ENCODE results near the gene TMED9. TPM values are rescaled to one million over a fixed set of nuclear protein-coding genes. Genes with fewer than 3 reads are reported as not detected.
"Not testable (repeated sequence)": the region's sequence is repeated elsewhere in the genome, so short reads cannot be mapped to it uniquely, and the experiment has no call there.

TMED9 gene
- total RNA-seq, 4 donors from 2014 or later = 39.6 to 65.6 (median 52.5) TPM

DNA sequence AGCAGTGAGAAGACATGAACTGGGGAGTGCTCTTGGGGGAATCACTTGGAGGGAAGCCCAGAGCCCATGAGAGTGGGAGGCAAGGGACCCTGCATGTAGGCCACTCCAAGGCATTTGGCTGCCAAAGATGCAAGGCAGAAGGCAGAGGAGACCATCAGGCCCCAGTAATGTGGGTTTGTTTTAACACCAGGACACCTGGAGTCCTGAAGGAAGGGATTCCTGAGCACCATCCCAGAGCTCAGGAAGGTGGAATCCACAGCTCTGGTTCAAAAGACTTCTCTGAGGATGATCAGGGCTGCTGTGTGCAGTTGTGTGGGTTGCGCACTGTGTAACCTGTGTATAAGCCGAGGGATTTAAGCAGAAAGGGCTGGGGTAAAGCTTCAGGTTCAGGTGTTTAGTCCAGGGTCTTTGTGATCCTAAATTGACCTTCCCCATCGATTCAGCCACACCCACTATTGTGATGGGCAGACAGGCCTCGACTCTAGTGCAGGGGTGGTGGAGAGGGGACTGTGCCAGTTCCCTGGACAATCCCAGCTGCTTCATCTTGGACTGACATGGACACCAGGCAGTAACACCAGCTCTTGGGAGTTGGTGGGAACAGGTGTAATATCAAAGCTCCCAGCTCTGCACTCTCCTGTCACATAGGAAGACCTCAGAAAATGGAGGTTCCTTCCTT is 18.9 kb downstream of the TMED9 start:
- peaks cover 0 to 16% (median 4%) of the 10 kb centered on the region in 4 donors for H3K4me1 ChIP-seq
- H3K36me3 ChIP-seq = no peaks in the 10 kb centered on the region
- H3K27ac ChIP-seq = no peak overlapping the region
- no peak for DNase-seq
- H3K9me3 ChIP-seq = no peaks in the 10 kb centered on the region
- no peak overlapping the region for H3K4me3 ChIP-seq
- no peak for TF ChIP-seq POLR2A (IDR thresholded peaks at IDR 0.05)
- TF ChIP-seq, protein P1, sequence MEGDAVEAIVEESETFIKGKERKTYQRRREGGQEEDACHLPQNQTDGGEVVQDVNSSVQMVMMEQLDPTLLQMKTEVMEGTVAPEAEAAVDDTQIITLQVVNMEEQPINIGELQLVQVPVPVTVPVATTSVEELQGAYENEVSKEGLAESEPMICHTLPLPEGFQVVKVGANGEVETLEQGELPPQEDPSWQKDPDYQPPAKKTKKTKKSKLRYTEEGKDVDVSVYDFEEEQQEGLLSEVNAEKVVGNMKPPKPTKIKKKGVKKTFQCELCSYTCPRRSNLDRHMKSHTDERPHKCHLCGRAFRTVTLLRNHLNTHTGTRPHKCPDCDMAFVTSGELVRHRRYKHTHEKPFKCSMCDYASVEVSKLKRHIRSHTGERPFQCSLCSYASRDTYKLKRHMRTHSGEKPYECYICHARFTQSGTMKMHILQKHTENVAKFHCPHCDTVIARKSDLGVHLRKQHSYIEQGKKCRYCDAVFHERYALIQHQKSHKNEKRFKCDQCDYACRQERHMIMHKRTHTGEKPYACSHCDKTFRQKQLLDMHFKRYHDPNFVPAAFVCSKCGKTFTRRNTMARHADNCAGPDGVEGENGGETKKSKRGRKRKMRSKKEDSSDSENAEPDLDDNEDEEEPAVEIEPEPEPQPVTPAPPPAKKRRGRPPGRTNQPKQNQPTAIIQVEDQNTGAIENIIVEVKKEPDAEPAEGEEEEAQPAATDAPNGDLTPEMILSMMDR (IDR thresholded peaks at IDR 0.05) = no peak
- H3K27me3 ChIP-seq = no peaks in the 10 kb centered on the region

DNA sequence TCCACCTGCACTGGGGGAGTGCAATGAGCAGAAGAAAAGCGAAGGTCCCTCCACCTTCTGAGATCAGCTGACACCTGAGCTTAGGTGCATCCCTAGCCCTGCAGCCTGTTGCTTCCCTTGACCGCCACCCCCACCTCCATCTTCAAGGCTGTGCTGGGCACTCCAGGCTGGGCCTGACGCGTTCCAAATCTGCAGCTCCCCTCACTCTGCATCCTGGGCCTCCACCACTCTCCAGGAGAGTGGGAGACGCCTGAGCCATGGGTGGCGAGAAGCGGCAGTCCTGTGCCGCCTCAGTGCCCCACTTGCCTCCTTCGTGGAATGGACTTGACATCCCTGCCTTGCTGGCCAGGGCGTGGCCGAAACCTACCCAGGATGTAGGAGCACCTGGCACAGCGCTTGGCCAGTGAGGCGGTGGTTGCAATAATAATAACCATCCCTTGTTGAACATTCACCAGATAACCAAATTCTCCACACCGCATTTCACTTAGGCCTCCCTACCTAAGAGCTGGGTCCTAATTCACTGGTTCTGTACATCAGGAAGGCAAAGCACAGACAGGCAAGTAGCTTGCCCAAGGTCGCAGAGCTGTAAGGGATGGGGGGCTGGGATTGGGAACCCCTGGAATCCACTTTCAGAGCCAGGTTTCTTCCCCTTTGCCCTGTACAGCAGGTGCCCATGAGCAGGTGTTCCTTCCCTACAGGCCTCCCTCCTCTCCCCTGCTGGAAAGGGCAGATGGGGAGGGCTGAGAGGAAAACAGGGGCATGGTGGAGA is 19.6 kb downstream of the TMED9 start:
- H3K4me3 ChIP-seq = no peak overlapping the region
- no peak for TF ChIP-seq POLR2A (IDR thresholded peaks at IDR 0.05)
- TF ChIP-seq, protein P1 (IDR thresholded peaks at IDR 0.05) = no peak
- DNase-seq = no peak
- H3K36me3 ChIP-seq = no peaks in the 10 kb centered on the region
- peaks cover 0 to 14% (median 4%) of the 10 kb centered on the region in 4 donors for H3K4me1 ChIP-seq
- H3K9me3 ChIP-seq = no peaks in the 10 kb centered on the region
- H3K27ac ChIP-seq = no peak overlapping the region
- H3K27me3 ChIP-seq = no peaks in the 10 kb centered on the region

DNA sequence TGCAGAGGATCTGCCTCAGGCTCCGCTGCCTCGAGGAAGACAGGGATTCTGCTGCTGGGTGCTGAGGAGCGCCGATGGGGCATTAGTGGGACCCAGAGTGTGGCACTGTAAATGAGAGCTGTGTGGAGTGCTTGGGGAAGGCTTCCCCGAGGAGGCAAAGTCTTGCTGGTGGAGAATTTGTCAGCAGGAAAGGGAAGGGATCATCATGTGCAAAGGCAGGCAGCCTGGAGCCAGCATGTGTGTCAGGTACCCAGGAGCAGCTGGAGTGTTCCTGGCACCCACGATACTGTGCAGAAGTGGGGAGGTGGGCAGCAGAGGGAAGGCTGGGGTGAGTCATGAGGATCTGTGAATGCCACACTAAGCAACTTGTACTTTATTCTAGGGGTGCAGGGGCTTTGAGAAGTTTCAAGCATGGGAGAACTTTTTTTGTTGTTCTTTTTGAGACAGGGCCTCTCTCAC is 20.2 kb downstream of the TMED9 start:
- no peak overlapping the region for H3K4me3 ChIP-seq
- no peak for DNase-seq
- H3K9me3 ChIP-seq = no peaks in the 10 kb centered on the region
- H3K27me3 ChIP-seq = no peaks in the 10 kb centered on the region
- TF ChIP-seq, protein P1 (IDR thresholded peaks at IDR 0.05) = no peak
- no peak for TF ChIP-seq POLR2A (IDR thresholded peaks at IDR 0.05)
- H3K36me3 ChIP-seq = no peaks in the 10 kb centered on the region
- H3K27ac ChIP-seq = no peak overlapping the region
- peaks cover 0 to 8% (median 2%) of the 10 kb centered on the region in 4 donors for H3K4me1 ChIP-seq

DNA sequence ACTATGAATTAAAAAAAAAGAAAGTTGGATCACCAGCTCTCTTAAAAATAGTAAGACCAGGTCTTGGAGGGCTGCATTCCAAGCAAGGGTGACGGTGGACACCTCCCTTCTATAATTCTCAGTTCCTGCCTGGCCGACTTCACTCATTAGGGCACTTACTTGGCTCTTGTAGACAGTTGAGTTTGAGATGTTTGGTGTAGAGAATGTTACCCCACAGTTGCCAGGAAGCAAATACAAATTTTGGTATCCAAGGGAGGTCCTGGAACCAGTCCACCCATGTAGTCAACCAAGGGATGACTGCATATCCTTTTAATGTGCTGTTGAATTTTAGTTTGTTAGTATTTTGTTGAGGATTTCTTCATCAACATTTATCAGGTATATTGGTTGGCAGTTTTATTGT is 28.6 kb downstream of the TMED9 start:
- peaks cover 0 to 45% (median 0%) of the 10 kb centered on the region in 3 donors for H3K36me3 ChIP-seq
- no peaks in the 10 kb centered on the region for H3K27me3 ChIP-seq
- DNase-seq = no peak
- TF ChIP-seq POLR2A (IDR thresholded peaks at IDR 0.05) = no peak
- TF ChIP-seq, protein P1 (IDR thresholded peaks at IDR 0.05) = no peak
- H3K9me3 ChIP-seq = no peaks in the 10 kb centered on the region
- no peak overlapping the region for H3K4me3 ChIP-seq
- H3K4me1 ChIP-seq = no peaks in the 10 kb centered on the region
- no peak overlapping the region for H3K27ac ChIP-seq

DNA sequence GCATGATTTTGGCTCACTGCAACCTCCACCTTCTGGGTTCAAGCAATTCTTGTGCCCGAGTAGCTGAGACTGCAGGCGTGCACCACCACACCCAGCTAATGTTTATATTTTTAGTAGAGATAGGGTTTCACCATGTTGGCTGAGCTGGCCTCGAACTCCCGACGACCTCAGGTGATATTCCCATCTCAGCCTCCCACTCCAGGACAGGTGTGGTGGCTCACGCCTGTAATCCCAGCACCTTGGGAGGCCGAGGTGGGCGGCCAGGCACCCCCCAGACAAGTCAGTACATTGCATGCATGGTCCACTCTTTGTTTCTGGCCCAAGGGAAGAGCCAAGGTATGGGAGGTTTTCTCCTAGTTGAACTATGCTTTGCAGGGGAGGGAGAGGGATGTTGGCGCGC is 32.2 kb downstream of the TMED9 start:
- H3K36me3 ChIP-seq = peaks cover 0 to 35% (median 0%) of the 10 kb centered on the region in 3 donors
- H3K9me3 ChIP-seq, H3K4me1 ChIP-seq, H3K27ac ChIP-seq, H3K4me3 ChIP-seq, H3K27me3 ChIP-seq, DNase-seq: not testable (repeated sequence)

DNA sequence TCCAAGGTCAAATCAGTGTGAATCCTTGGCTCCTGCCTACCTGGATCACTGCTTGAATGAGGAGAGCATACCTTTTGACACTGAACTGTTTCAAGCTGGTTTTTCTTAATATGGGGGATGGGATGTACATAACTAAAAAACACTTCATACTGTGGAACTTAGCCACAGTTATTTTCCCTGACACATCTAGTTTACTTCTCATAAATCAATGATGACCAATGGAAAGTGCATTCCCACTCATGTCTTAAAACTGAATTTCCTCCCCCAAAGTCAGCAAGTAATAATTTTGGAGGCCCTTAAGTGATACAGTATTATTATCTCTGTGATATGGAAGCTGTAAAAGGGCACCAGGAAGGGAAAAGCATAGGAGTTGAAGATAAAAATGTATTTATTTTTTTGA is 38.2 kb downstream of the TMED9 start:
- H3K9me3 ChIP-seq, H3K4me1 ChIP-seq, H3K27ac ChIP-seq, H3K36me3 ChIP-seq, H3K27me3 ChIP-seq, DNase-seq, H3K4me3 ChIP-seq: not testable (repeated sequence)

DNA sequence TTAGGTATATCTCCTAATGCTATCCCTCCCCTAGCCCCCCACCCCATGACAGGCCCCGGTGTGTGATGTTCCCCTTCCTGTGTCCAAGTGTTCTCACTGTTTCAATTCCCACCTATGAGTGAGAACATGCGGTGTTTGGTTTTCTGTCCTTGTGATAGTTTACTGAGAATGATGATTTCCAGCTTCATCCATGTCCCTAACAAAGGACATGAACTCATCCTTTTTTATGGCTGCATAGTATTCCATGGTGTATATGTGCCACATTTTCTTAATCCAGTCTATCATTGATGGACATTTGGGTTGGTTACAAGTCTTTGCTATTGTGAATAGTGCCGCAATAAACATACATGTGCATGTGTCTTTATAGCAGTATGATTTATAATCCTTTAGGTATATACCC is 42.9 kb downstream of the TMED9 start:
- H3K27me3 ChIP-seq, H3K9me3 ChIP-seq, H3K27ac ChIP-seq, H3K4me1 ChIP-seq, H3K36me3 ChIP-seq, H3K4me3 ChIP-seq, DNase-seq: not testable (repeated sequence)

DNA sequence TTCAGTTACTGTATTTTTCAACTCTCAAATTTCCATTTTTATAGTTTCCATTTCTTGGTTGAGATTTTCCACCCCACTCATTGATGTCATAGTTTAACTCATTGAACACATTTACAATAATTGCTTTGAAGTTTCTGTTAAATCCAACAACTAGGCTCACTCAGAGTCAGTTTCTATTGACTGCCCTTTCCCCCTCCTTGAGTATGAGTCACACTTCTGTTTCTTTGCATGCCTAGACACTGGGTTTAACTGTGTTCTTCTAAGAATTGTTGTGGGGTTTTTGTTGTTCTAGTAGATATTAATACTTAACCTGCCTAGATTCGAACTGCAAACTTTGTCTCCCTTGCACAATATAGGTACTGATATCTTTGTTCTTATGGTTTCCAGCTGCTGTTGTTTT is 53.5 kb downstream of the TMED9 start:
- not testable (repeated sequence) for H3K4me1 ChIP-seq, H3K27me3 ChIP-seq, H3K36me3 ChIP-seq, H3K27ac ChIP-seq, H3K4me3 ChIP-seq, DNase-seq, H3K9me3 ChIP-seq
